ENCODE results near the gene AHDC1. TPM values are rescaled to one million over a fixed set of nuclear protein-coding genes. Genes with fewer than 3 reads are reported as not detected.

AHDC1 gene
- polyA plus RNA-seq, 1 experiment: 3.0 TPM

DNA sequence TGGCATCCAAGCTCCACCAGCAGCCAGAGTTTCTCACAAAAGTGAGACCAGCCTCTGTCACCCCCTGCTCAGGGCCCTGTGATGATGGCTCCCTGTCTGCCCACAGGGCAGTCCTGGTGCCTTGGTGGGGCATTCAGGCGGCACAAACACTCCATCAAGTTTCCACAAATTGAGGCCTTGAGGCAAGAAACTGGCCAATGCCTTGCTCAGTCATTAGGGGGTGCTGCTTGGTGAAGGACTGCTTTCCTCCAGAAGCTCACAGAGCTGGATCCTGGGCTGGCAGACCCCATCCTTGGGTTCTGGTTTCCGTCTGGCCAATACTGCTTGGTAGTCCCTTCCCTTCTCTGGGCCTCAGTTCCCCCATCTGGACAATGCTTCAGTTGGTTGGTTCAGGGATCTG is 12.5 kb upstream of the AHDC1 start:
- no peak overlapping the region for H3K27ac ChIP-seq (ENCODE audit: low read depth, low read length)
- TF ChIP-seq, protein P1, sequence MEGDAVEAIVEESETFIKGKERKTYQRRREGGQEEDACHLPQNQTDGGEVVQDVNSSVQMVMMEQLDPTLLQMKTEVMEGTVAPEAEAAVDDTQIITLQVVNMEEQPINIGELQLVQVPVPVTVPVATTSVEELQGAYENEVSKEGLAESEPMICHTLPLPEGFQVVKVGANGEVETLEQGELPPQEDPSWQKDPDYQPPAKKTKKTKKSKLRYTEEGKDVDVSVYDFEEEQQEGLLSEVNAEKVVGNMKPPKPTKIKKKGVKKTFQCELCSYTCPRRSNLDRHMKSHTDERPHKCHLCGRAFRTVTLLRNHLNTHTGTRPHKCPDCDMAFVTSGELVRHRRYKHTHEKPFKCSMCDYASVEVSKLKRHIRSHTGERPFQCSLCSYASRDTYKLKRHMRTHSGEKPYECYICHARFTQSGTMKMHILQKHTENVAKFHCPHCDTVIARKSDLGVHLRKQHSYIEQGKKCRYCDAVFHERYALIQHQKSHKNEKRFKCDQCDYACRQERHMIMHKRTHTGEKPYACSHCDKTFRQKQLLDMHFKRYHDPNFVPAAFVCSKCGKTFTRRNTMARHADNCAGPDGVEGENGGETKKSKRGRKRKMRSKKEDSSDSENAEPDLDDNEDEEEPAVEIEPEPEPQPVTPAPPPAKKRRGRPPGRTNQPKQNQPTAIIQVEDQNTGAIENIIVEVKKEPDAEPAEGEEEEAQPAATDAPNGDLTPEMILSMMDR (IDR thresholded peaks at IDR 0.05; ENCODE audit: low read depth, low read length): peak; percentile 27; the same call in 1 of the 2 replicates
- POLR2A ChIA-PET: no interaction called here
- DNase-seq (ENCODE audit: low read depth, low spot score): no peak
- peaks cover 2% of the 10 kb centered on the region; the same call in 1 of the 2 replicates for H3K9me3 ChIP-seq (ENCODE audit: control insufficient read depth, insufficient read depth, low read length)
- H3K27me3 ChIP-seq (ENCODE audit: control insufficient read depth, insufficient read depth, low read length): peaks cover 12% of the 10 kb centered on the region
- CTCF ChIA-PET: interaction anchor here (0.5 to 1.1 kb wide), 2 partner anchors 12 to 41 kb away, joined by 3 read pairs; no protein-coding TSS in a partner anchor
- no peak overlapping the region for H3K4me3 ChIP-seq (ENCODE audit: low read depth, low read length)

DNA sequence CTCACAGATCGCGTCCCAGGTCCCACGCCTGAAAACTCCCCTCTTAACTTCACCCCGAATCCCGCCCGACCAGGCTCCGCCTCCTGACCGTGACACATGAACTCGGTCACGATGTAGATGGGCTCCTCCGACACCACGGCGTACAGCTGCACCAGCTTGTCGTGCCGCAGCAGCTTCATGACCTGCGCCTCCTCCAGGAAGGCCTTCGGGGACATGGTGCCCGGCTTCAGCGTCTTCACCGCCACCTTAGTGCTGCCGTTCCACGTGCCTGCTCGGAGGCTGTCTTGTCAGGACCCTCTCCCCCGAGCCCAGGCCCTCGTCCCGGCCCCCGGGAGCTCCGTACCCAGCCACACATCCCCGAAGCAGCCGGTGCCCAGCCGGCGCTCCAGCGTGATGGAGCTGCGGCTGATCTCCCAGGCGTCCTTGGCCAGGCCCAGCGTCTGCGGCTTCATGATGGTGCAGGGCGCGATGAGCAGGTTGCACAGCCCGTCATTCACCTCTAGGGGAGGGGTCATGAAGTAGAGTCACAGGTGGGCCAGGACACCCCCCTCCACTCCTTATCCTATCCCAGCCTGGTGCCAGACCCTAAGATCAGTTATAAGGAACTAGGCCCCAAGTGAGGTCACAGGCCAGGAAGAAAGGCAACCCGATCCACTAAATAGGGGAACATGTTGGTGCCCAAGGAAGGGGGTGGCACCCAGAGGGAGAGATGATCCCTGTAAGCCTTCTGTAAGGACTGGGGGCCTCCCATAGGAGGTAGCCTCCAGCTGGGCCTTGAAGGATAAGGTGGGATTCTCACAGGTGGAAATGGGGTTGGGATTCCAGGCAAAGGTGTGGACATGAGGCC is 11.6 kb upstream of the AHDC1 start:
- ChIA-PET POLR2A (no interaction called here), CTCF (interaction anchor here (1.1 kb wide), 2 partner anchors 9 to 13 kb away, joined by 3 to 5 read pairs; no protein-coding TSS in a partner anchor)
- TF ChIP-seq, protein P1 (IDR thresholded peaks at IDR 0.05; ENCODE audit: low read depth, low read length): no peak
- no peak overlapping the region for H3K27ac ChIP-seq (ENCODE audit: low read depth, low read length)
- H3K4me3 ChIP-seq (ENCODE audit: low read depth, low read length): no peak overlapping the region
- DNase-seq (ENCODE audit: low read depth, low spot score): no peak
- H3K9me3 ChIP-seq (ENCODE audit: control insufficient read depth, insufficient read depth, low read length): peaks cover 2% of the 10 kb centered on the region; the same call in 1 of the 2 replicates
- H3K27me3 ChIP-seq (ENCODE audit: control insufficient read depth, insufficient read depth, low read length): peaks cover 15% of the 10 kb centered on the region

DNA sequence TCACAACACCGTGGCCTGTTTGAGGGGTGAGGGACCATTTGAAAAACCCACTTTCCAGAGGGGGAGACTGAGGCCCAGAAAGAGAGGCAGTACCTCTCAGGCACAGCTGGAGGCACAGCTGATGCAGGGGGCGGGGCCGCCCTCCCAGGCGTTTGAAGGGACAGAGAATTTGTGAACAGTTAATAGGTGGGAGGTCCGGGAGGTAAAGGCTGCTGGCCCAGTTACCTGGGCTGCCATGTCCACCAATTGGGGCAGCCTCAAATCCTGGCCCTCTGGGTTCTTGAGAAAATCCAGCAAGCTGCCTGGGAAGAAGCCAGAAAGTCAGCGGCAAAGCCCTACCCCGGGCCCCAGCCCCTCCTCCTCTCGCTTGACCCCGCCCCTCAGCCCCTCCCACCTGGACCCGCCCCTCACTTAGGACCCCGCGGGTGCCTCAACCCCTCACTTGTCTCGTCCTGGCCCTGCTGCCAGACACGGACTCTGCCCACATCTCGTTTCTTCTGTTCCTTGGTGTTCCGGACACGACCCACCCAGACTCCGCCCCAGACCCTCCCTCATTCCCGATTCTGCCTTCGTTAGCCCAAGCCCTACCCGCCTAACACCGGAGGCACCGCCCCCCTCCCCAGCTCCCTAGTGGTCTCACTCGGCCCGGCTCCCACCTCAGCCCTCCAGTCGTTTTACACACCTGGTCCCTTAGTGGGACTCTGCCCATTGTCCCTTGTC is 10.8 kb upstream of the AHDC1 start:
- CTCF ChIA-PET: interaction anchor here (1.1 to 1.2 kb wide), 2 partner anchors 8 to 48 kb away, joined by 3 to 5 read pairs; no protein-coding TSS in a partner anchor

DNA sequence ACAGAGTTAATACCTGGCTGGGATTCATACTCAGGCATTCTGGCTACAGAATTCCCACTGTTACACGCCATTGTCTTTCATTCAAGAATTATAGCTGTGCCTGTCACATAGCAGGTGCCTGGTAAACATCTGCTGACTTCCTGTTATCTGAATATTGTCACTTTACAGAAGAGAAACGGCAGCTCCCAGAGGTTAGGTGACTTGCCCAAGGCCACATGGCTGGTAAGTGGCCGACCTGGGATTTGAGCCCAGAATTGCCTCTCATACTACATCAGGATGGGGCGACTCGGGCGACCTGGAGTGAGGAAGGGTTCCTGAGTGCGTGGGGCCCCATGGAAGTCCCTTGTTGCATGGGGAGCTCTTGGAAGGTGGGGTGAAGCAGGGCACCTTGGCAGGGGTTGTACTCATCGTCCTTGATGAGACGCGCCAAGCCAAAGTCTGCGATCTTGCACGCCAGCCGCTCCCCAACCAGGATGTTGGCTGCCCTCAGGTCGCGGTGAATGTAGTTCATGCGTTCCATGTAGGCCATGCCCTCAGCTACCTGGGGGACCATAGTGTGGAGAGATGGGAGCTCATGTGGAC is 10.2 kb upstream of the AHDC1 start:
- Histone ChIP-seq H3K27me3 (ENCODE audit: control insufficient read depth, insufficient read depth, low read length) (peaks cover 18% of the 10 kb centered on the region), H3K27ac (ENCODE audit: low read depth, low read length) (no peak overlapping the region), H3K9me3 (ENCODE audit: control insufficient read depth, insufficient read depth, low read length) (peaks cover 2% of the 10 kb centered on the region; the same call in 1 of the 2 replicates), H3K4me3 (ENCODE audit: low read depth, low read length) (no peak overlapping the region)
- ChIA-PET POLR2A (no interaction called here), CTCF (interaction anchor here (1.2 kb wide), 1 partner anchor 49 kb away, joined by 3 read pairs; no protein-coding TSS in a partner anchor)
- TF ChIP-seq, protein P1 (IDR thresholded peaks at IDR 0.05; ENCODE audit: low read depth, low read length): no peak
- no peak for DNase-seq (ENCODE audit: low read depth, low spot score)

More for the DNA sequence above, 10.8 kb upstream of the AHDC1 start:
- Histone ChIP-seq H3K4me3 (ENCODE audit: low read depth, low read length) (no peak overlapping the region), H3K27me3 (ENCODE audit: control insufficient read depth, insufficient read depth, low read length) (peaks cover 18% of the 10 kb centered on the region), H3K27ac (ENCODE audit: low read depth, low read length) (no peak overlapping the region), H3K9me3 (ENCODE audit: control insufficient read depth, insufficient read depth, low read length) (peaks cover 2% of the 10 kb centered on the region; the same call in 1 of the 2 replicates)
- POLR2A ChIA-PET: no interaction called here
- DNase-seq (ENCODE audit: low read depth, low spot score): no peak
- TF ChIP-seq, protein P1 (IDR thresholded peaks at IDR 0.05; ENCODE audit: low read depth, low read length): no peak
